SK-N-SH (cell line): ENCODE measurements around the gene NECTIN1.

Source experiments
- CHD2 ChIP-seq: fragments of 150-350 bp; IDR thresholded peaks from 2 replicates; pipeline ENCODE4 v1.6.1; 2018; ENCODE audit warnings: low read length; ENCODE audit not compliant: partially characterized antibody
- CTCF ChIP-seq: fragments of 200-600 bp; sonication (generic); IDR thresholded peaks from 2 replicates; pipeline ENCODE4 v1.6.1; 2017; ENCODE audit warnings: antibody characterized with exemption, mild to moderate bottlenecking, moderate library complexity
- FOXM1 ChIP-seq: IDR thresholded peaks from 2 replicates; pipeline ENCODE4 v1.4.0; 2012; ENCODE audit warnings: low read depth, mild to moderate bottlenecking
- MAX ChIP-seq: IDR thresholded peaks from 2 replicates; pipeline ENCODE4 v1.4.0; 2012; ENCODE audit warnings: low read depth
- MEF2A ChIP-seq: IDR thresholded peaks from 2 replicates; pipeline ENCODE4 v1.4.0; 2012; ENCODE audit warnings: low read depth, borderline replicate concordance
- NRF1 ChIP-seq: IDR thresholded peaks from 2 replicates; pipeline ENCODE4 v1.6.1; 2012; ENCODE audit warnings: low read depth, mild to moderate bottlenecking, low read length
- POLR2AphosphoS5 ChIP-seq: IDR thresholded peaks from 2 replicates; pipeline ENCODE4 v1.6.1; 2012; ENCODE audit warnings: low read depth, low read length
- REST ChIP-seq: IDR thresholded peaks from 2 replicates; pipeline ENCODE4 v1.6.1; 2012; ENCODE audit warnings: mild to moderate bottlenecking, low read depth, low read length, moderate library complexity
- USF2 ChIP-seq: fragments of 150-350 bp; IDR thresholded peaks from 2 replicates; pipeline ENCODE4 v1.6.1; 2017; ENCODE audit warnings: antibody characterized with exemption, low read length, low read depth, borderline replicate concordance
- ZBTB33 ChIP-seq: IDR thresholded peaks from 2 replicates; pipeline ENCODE4 v1.4.0; 2012; ENCODE audit warnings: low read depth, borderline replicate concordance

GRCh38 chr11:119643212-119643875, 85.7 kb downstream of the NECTIN1 start:
- TF ChIP-seq CTCF (no peak), REST (no peak), FOXM1 (no peak), ZBTB33 (no peak), MEF2A (no peak), NRF1 (no peak), POLR2AphosphoS5 (no peak), MAX (no peak), CHD2 (no peak), USF2 (no peak)
